ENCODE data around the gene SH3PXD2A. TPM values are rescaled to one million over a fixed set of nuclear protein-coding genes. Genes with fewer than 3 reads are reported as not detected.

The SH3PXD2A gene
- total RNA-seq, 1 experiment from 2014 or later, result 4.5 TPM

DNA sequence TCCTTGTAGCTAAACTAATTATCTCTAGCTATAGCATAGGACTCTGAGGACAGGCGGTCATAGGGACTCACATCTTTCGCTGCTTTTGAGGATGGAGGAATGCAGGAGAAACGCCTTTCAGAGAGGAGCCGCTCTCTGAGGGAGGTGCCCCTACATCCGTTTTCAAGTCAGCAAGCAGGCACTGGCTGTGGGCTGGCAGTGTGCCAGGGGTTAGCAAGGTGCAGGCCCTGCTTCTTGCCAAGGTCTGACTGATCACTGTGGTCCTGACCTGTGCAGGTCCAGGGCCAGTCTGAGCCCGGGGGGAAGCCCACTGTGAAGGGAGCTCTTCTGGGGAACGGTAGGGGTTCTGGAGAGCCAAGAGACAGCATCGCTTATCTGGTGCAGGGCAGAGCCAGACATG is 89.4 kb downstream of the SH3PXD2A start:
- Mint-ChIP-seq H3K9me3 (no peaks in the 10 kb centered on the region), H3K36me3 (ENCODE audit: insufficient read depth in 1 of 3, low read depth in 3 of 3) (no peaks in the 10 kb centered on the region), H3K27me3 (ENCODE audit: low read depth) (0 out of 2 replicates have a peak, but pooled peaks cover 2% of the 10 kb centered on the region), H3K27ac (no peak overlapping the region), H3K4me1 (peaks cover 53 to 62% of the 10 kb centered on the region in 2 experiments), H3K4me3 (no peak overlapping the region)
- Histone ChIP-seq H3K27ac (ENCODE audit: insufficient read length, low read depth, low read length) (no peak overlapping the region), H3K23me2 (ENCODE audit: insufficient read length, low read depth, low read length, poor library complexity, severe bottlenecking) (no peaks in the 10 kb centered on the region), H3K14ac (ENCODE audit: insufficient read depth, low read length) (no peak overlapping the region; the same call in 1 of the 2 replicates), H2BK5ac (ENCODE audit: insufficient read length, low read length) (no peak overlapping the region), H3K79me2 (ENCODE audit: insufficient read depth, low read length) (no peaks in the 10 kb centered on the region), H3K4me2 (ENCODE audit: insufficient read depth, insufficient read length, low read length) (no peak overlapping the region), H3K56ac (ENCODE audit: insufficient read length, low read depth, low read length) (no peak overlapping the region), H3K4me1 (ENCODE audit: insufficient read depth, low read length) (peaks cover 8% of the 10 kb centered on the region; the same call in 1 of the 2 replicates), H4K20me1 (ENCODE audit: control insufficient read depth, insufficient read depth, insufficient read length) (no peaks in the 10 kb centered on the region), H2AFZ (ENCODE audit: low read length) (no peak overlapping the region), H4K8ac (replicated peaks; ENCODE audit: insufficient read length, low read depth, low read length) (no peak overlapping the region), H3K23ac (ENCODE audit: insufficient read length, low read depth, low read length) (no peak overlapping the region), H3K27me3 (ENCODE audit: insufficient read depth, low read length) (no peaks in the 10 kb centered on the region), H2BK120ac (ENCODE audit: low read depth, low read length, poor library complexity, severe bottlenecking) (no peak overlapping the region), H3K18ac (ENCODE audit: insufficient read length, low read depth, low read length) (no peak overlapping the region), H3K79me1 (ENCODE audit: insufficient read depth, low read depth, low read length, poor library complexity, severe bottlenecking) (no peaks in the 10 kb centered on the region), H2BK15ac (ENCODE audit: low read depth, low read length) (no peak overlapping the region), H2BK12ac (ENCODE audit: insufficient read length, low read depth, low read length) (no peak overlapping the region), H2AK5ac (ENCODE audit: insufficient read length, low read length) (no peak overlapping the region), H2BK20ac (ENCODE audit: low read depth, low read length, poor library complexity, severe bottlenecking) (no peak overlapping the region), H3K9me3 (ENCODE audit: control insufficient read depth, low read depth, low read length) (no peaks in the 10 kb centered on the region), H4K5ac (ENCODE audit: insufficient read length, low read depth, low read length) (no peak overlapping the region), H3K9ac (ENCODE audit: extremely low read depth, insufficient read length, low read length) (no peak overlapping the region), H3K4ac (ENCODE audit: low read depth, low read length) (no peak overlapping the region), H3T11ph (ENCODE audit: low read length) (no peak overlapping the region), H4K91ac (ENCODE audit: insufficient read length, low read depth, low read length) (no peak overlapping the region)
- no peak for DNase-seq
- TF ChIP-seq, protein P1, sequence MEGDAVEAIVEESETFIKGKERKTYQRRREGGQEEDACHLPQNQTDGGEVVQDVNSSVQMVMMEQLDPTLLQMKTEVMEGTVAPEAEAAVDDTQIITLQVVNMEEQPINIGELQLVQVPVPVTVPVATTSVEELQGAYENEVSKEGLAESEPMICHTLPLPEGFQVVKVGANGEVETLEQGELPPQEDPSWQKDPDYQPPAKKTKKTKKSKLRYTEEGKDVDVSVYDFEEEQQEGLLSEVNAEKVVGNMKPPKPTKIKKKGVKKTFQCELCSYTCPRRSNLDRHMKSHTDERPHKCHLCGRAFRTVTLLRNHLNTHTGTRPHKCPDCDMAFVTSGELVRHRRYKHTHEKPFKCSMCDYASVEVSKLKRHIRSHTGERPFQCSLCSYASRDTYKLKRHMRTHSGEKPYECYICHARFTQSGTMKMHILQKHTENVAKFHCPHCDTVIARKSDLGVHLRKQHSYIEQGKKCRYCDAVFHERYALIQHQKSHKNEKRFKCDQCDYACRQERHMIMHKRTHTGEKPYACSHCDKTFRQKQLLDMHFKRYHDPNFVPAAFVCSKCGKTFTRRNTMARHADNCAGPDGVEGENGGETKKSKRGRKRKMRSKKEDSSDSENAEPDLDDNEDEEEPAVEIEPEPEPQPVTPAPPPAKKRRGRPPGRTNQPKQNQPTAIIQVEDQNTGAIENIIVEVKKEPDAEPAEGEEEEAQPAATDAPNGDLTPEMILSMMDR (conservative IDR thresholded peaks at IDR 0.05), result no peak
- no CpG with 5 or more reads among the region's 8 CpGs for WGBS (ENCODE audit: extremely low coverage, insufficient read length, low lambda C conversion rate)

Data from H9 (cell line).